Cerebellar cortex (tissue), 1 donor: ENCODE data around the gene YBX2.

ENCODE experiments used
- DNase-seq: peaks from one replicate; pipeline ENCODE4 v3.0.0-alpha.2; 2015; ENCODE audit warnings: low spot score

YBX2 gene

GRCh38 chr17:7296189-7296861, 1.9 kb upstream of the YBX2 start:
- peak; percentile 73 for DNase-seq

DNA sequence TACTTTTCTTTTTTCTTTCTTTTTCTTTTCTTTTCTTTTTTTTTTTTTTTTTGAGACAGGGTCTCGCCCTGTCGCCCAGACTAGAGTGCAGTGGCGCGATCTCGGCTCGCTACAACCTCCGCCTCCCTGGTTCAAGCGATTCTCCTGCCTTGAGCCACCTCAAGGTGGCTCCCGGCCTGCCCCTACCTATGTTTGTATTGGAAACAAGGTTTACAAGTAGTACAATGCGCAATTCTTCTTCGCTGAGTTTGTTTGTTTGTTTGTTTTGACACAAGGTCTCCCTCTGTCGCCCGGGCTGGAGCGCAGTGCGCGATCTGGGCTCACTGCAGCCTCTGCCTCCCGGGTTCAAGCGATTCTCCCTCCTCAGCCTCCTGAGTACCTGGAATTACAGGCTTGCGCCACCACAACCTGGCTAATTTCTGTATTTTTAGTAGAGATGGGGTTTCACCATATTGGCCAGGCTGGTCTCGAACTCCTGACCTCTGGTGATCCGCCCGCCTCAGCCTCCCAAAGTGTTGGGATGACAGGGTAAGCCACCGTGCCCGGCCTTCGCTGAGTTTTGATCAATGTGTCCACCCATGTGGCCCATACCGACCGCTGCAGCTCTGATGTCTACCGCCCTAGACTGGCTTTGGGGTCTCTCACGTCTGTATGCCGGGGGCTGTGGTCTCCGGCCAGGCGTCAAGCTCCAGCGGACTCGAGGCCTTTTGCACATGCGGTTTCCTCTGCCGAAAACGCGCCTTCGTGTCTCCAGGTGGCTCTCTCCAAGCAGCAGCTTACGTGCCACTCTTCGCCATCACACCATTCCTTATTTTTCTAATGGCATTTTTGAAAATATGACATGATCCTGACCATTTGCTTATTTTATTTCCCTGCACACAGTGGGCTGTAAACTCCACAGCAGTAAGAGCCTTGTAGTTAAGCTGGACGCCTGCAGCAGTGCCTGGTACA, 1.1 kb upstream of the YBX2 start:
- DNase-seq, result peak; percentile 39

DNA sequence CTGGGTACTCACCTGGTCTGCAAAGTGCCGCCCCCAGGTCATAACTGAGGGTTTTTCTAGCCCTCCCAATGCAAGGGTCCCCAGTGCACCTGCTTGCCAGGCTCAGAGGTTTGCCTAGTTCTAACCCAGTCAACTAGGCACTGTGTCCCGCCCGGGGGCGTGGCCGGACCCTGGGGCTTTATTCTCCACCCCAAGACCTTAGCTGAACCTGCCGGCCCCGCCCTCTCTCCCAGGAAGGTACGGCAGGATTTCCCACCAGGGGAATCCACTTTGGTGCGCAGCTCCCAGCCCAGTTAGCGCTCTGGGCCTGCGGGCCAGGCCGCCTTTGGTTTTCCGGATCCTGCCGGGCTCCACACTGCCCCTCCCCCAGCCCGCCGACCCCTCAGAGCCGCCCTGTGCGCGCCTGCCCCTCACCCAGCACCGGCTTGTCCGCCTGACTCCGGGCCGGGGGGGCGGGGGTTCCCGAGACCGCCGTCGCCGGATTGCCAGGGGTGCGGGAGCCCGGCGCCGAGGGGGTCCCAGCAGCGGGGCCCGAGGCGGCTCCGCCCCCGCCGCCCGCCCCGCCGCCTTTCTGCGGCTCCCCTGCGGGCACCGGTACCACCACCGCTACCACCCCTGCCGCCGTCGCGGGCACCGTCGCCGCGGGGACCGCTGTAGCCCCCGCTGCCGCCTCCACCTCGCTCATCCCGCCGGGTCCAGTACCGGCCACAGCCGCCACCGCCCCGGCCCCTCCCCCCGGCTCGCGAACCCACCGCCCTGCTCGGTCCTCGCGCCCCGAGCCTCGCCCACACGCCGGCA, 424 bp downstream of the YBX2 start:
- no peak for DNase-seq

DNA sequence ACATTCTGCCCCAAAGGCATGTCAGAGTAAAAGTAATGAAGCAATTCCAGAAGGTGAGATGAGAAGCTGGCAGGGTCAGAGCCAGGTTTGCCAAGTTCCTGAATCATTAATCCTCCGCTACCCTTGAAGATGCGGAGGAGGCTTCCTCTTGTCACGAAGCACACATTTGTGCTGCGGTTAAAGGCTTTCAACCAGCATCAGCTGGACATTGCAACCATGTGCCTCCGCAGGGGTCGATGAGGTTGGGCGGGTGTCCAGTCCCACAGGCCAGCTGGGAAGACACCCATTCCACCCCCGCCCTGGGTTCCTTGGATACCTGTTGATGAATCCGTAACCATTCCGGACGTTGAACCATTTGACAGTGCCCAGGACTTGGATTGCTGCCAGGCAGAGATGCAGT, 1.3 kb downstream of the YBX2 start:
- DNase-seq, result no peak

DNA sequence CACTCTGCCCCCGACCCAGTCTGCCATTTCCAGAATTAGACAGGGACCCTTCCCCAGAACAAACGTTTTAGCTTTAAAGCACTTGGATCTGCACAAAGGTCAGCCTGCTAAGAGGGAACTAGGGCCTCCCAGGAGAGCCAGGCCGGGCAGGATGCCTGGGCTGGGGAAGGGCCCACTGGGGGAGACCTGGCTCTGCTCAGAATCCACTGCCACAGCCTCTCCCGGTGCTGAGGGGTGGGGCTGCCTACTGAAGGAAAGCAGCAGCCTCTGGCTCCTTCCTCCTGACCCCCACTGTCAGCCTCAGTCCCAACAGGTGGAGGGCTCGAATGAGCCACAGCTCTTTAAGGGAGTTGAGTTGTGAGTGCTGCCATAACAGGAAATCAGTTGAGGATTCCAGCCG, 1.7 kb downstream of the YBX2 start:
- DNase-seq, result no peak

DNA sequence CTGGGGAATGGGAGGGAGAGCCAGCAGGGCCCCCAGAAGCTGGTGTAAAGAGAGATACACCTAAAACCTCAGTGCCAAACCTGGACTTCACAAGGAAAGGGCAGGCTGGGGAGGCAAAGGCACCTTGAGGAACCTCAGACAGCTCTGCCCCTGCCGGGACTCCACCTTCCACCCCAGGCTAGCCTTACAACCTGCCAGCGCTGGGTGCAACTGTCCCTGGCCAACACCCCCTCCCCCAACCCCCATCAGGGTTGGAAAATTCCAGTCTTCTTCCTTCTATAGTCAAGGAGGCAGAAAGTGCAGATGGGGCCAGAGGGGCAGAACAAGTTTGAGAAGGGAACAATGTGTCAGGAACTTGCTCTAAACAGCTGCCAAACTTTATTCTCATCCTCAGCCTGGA, 2.2 kb downstream of the YBX2 start:
- no peak for DNase-seq

DNA sequence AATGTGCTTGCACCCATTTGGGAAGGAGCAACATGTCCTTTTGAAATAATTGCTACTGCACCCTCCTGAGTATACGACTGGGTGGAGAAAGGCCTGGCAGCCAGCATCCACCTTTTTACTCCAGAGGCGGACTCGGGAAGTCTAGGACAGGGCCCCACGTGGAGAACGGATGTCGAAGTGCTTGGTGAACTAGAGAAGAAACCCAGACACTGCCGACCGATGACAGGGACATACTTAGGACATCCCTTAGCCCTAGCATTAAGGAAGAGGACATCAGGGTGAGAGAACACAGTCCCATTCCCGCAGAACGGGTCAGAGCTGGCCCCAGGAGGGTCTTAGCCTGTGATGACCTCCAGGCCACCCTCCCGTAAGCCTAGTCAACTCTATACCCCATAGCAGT, 3.8 kb downstream of the YBX2 start:
- DNase-seq, result no peak

DNA sequence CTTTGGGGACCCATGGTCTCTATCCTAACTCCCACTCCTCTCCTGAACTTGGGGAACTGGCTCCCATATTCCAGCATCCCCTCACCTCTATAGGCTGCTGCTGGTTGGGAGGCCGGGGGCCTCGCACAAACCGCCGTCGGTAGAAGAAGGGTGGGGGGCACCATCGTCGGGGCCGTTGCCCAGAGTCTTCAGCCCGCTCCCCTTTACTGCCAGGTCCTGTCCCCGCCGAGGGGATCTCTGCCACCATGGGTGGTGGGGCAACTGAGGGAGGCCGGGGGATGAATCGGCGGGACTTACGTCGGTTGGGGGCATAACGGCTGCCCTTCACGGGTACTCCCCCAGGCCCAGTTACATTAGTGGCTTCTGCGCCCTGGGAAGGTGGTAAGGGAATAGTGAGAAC, 4.3 kb downstream of the YBX2 start:
- no peak for DNase-seq

DNA sequence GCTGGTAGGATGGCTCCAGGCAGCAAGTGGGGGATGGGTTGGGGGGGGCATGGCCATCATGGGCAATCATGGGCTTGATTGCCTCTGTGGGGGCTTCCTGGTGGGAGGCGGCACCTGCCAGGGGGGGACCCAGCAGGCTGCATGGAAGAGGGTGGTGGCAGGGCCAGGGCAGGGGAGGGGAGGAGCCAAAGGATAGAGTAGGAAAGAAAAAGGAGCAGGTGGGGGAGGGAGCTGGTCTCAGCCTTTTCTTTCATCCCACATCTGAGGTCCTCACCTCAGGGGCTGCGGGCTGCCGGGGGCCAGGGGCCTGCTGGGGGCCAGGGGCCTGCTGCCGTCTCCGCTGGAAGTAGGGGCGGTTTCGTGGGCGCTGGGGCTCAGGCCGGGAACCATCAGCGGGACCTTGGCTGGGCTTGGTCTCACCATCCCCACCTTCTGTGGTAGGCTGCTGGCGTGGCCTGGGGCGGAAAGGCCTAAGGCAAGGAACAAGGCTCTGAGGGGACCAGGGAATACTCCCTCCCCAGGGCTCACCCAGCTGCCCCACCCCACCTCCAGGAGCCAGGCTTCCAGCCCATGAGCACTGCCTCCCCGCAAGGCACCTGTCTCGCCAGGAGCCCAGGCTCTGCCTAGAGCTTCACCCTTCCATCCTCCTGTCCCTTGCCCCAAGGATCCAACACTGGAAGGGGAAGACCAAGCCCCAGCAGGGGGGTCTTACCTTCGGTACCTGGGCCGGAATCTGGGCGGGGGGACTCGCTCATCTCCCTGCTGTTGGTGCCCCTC, 5.0 kb downstream of the YBX2 start:
- DNase-seq, result no peak

DNA sequence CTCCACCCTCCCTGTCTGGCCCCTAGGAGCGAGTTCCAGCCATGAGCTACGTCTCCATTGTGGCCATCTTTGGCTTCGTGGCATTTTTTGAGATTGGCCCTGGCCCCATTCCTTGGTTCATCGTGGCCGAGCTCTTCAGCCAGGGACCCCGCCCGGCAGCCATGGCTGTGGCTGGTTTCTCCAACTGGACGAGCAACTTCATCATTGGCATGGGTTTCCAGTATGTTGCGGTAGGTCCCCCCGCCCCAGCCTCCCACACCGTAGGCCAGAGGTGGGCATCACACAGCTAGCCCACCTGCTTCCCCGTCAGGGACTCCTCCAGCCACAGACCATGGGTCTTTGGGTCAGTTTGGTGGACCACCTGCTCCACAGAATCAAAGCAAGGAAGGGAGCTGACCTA, 8.8 kb downstream of the YBX2 start:
- DNase-seq, result no peak

- DNase-seq, result no peak
Observed at GRCh38 chr17:7284911-7285310, 9.5 kb downstream of the YBX2 start.

- no peak for DNase-seq
Observed at GRCh38 chr17:7283471-7284216, 10.8 kb downstream of the YBX2 start.

- DNase-seq, result no peak
Observed at GRCh38 chr17:7282752-7283321, 11.6 kb downstream of the YBX2 start.

DNA sequence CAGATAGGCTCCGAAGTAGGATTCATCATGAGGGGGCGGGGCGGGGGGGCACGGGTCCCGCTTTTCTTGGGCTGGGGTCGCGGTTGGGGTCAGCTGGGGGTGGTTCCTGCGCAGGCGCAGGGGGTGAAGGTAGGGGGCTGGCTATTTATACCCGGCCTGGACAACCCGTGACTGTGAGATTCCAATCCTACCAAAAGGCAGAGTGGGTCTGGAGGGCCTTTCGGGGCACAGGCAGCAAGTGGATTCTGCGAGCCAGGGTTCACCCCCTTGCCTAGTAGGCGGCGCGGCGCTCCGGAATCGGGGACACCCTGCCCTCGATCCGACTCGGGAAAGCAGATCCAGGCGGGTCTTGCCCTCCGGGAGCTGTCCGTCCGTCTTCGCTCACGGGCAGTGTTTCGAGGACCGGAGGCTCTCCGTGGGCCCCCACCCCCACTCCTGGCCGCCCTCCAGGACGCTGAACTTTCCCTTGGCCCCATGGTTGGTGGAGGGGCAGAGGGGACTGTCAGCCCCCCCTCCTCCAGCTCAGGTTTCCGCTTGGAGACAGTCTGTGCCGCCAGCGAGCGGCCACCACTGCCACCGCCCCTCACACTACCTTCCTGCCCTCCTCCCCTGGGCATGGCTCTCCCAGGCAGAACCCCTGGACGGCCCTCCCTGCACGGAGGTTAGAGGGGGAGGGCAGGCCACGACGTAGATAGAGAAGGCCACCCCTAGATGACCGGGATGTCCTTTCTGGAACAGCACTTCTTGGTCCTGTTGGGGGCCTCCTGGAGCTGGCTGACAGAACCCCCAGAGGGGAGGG, 12.3 kb downstream of the YBX2 start:
- no peak for DNase-seq

DNA sequence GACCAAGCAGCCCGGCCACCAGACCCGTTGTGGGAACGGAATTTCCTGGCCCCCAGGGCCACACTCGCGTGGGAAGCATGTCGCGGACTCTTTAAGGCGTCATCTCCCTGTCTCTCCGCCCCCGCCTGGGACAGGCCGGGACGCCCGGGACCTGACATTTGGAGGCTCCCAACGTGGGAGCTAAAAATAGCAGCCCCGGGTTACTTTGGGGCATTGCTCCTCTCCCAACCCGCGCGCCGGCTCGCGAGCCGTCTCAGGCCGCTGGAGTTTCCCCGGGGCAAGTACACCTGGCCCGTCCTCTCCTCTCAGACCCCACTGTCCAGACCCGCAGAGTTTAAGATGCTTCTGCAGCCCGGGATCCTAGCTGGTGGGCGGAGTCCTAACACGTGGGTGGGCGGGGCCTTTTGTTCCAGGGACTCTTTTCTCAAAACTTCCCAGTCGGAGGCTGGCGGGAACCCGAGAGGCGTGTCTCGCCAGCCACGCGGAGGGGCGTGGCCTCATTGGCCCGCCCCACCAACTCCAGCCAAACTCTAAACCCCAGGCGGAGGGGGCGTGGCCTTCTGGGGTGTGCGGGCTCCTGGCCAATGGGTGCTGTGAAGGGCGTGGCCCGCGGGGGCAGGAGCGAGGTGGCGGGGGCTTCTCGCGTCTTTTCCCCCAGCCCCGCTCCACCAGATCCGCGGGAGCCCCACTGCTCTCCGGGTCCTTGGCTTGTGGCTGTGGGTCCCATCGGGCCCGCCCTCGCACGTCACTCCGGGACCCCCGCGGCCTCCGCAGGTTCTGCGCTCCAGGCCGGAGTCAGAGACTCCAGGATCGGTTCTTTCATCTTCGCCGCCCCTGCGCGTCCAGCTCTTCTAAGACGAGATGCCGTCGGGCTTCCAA, 13.1 kb downstream of the YBX2 start, which contains the start of gene SLC2A4:
Gene SLC2A4 (plus strand): TSS at position 645 of the 879 bp plus-strand sequence. CDS start 217 bp downstream, at position 862.
- peak; percentile 90 for DNase-seq

DNA sequence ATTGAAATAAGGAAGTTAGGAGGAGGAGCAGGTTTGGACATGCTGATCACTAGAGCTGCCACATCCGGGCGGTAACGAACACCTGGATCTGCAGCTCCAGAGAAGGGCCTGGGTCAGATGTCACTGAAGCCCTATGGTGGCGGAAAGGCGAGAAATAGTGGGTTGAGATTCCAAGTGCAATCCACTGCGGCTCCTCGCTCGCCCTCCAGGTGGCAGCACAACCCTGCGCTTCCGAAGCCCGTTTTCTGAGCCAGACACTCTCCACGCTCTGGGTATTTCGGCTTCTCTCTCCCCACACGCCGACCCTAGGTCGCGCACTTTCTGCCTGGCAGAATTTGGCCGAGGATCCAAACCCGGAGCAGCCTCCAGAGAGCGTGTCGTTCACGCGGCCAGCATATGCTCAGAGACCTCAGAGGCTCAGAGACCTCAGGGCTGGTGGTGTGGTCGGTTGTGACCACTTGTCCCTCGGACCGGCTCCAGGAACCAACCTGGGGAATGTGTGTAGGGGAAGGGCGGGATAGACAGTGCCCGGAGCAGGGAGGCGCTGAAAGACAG, 13.8 kb downstream of the YBX2 start:
- DNase-seq, result peak; percentile 88

- no peak for DNase-seq
Observed at GRCh38 chr17:7279448-7279847, 15.0 kb downstream of the YBX2 start.

DNA sequence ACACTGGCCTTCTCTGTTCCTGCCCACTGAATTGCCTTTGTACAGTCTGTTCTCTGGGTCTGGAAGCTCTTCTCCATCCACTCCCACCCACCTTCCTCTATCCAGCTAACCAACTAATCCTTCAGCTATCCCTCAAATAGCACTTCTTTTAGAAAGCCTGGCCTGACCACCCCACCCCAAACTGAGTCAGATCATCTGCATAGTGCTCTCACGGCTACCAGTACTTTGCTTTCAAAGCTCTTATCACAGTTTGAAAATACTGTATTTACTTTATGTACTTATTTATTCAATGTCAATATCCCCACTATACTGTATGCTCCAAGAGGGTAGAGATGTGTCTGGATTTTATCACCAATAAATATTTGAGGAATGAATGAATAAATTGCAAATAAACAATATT, 27.7 kb downstream of the YBX2 start:
- no peak for DNase-seq

GRCh38 chr17:7263801-7264078, 30.7 kb downstream of the YBX2 start:
- no peak for DNase-seq
